HG02938 (cell line): ENCODE data around the gene MAN1C1.
A peak's percentile ranks its signal among the peaks of the same experiment; 100 is the strongest.
"Not testable (repeated sequence)": the region's sequence is repeated elsewhere in the genome, so short reads cannot be mapped to it uniquely, and the experiment has no call there.

Experiments
- ATAC-seq: cut with Tn5 transposase; IDR thresholded peaks from one replicate; pipeline ENCODE4 v1.9.1; 2021; ENCODE audit warnings: mild to moderate bottlenecking, moderate library complexity; ENCODE audit not compliant: unreplicated experiment

The MAN1C1 gene

GRCh38 chr1:25631750-25632485, 15.3 kb downstream of the MAN1C1 start:
- no peak for ATAC-seq

GRCh38 chr1:25634066-25634465, 17.5 kb downstream of the MAN1C1 start:
- ATAC-seq: no peak

- no peak for ATAC-seq
These were observed 18.3 kb downstream of the MAN1C1 start for GRCh38 chr1:25634896-25635295.

- not testable (repeated sequence) for ATAC-seq
These were observed 19.6 kb downstream of the MAN1C1 start for GRCh38 chr1:25636141-25636540.

- ATAC-seq: no peak
These were observed 24.2 kb downstream of the MAN1C1 start for GRCh38 chr1:25640646-25641328.

- ATAC-seq: no peak
These were observed 24.7 kb downstream of the MAN1C1 start for GRCh38 chr1:25641329-25641725.

- no peak for ATAC-seq
These were observed 25.5 kb downstream of the MAN1C1 start for GRCh38 chr1:25641931-25642573.

- ATAC-seq: peak; percentile 84
These were observed 26.1 kb downstream of the MAN1C1 start for GRCh38 chr1:25642574-25643108.

- ATAC-seq: no peak
These were observed 27.3 kb downstream of the MAN1C1 start for GRCh38 chr1:25643929-25644328.

GRCh38 chr1:25644962-25645361, 28.4 kb downstream of the MAN1C1 start:
- ATAC-seq: no peak

- no peak for ATAC-seq
These were observed 29.2 kb downstream of the MAN1C1 start for GRCh38 chr1:25645637-25646400.

- no peak for ATAC-seq
These were observed 30.5 kb downstream of the MAN1C1 start for GRCh38 chr1:25647106-25647505.

GRCh38 chr1:25647863-25648262, 31.3 kb downstream of the MAN1C1 start:
- no peak for ATAC-seq

GRCh38 chr1:25648681-25649440, 32.3 kb downstream of the MAN1C1 start:
- ATAC-seq: no peak

GRCh38 chr1:25649505-25650288, 33.1 kb downstream of the MAN1C1 start:
- ATAC-seq: no peak

GRCh38 chr1:25650289-25650576, 33.6 kb downstream of the MAN1C1 start:
- ATAC-seq: no peak

GRCh38 chr1:25651036-25651640, 34.5 kb downstream of the MAN1C1 start:
- no peak for ATAC-seq

- no peak for ATAC-seq
These were observed 35.5 kb downstream of the MAN1C1 start for GRCh38 chr1:25651824-25652741.
